Psoas muscle (tissue), 8 donors: ENCODE measurements around the gene CMSS1. TPM values are rescaled to one million over a fixed set of nuclear protein-coding genes. Genes with fewer than 3 reads are reported as not detected.

ENCODE experiments used
- ATAC-seq, 4 donors: fragments of 200-7000 bp; cut with Tn5 transposase; one replicate each; pipeline ENCODE4 v1.9.1; 2020; ENCODE audit warnings: moderate library complexity in 3 of 4, mild to moderate bottlenecking in 2 of 4
- DNase-seq, 2 donors: peaks; one replicate each; pipeline ENCODE4 v3.0.0-alpha.2; 2020
- H3K27ac ChIP-seq: fragments of 200-600 bp; one replicate; pipeline ENCODE4 v1.8.0; 2022
- H3K27me3 ChIP-seq, 3 donors: fragments of 200-600 bp in 1 of 3; one replicate each; pipeline versions ENCODE4 v1.6.1 to v1.8.0; 2013 to 2022; ENCODE audit warnings: low read length in 2 of 3, mild to moderate bottlenecking in 2 of 3, moderate library complexity in 1 of 3; ENCODE audit not compliant: insufficient read depth in 3 of 3
- H3K36me3 ChIP-seq, 2 donors: fragments of 200-600 bp in 1 of 2; one replicate each; pipeline versions ENCODE4 v1.6.1 to v1.8.0; 2013 to 2022; ENCODE audit warnings: low read depth in 1 of 2, mild to moderate bottlenecking in 1 of 2, moderate library complexity in 1 of 2; ENCODE audit not compliant: insufficient read depth in 1 of 2
- H3K4me1 ChIP-seq: fragments of 200-600 bp; one replicate; pipeline ENCODE4 v1.8.0; 2022
- H3K4me3 ChIP-seq: fragments of 200-600 bp; one replicate; pipeline ENCODE4 v1.8.0; 2022; ENCODE audit warnings: mild to moderate bottlenecking
- H3K9me3 ChIP-seq: fragments of 200-600 bp; one replicate; pipeline ENCODE4 v1.8.0; 2022
- WGBS, 3 donors: extraction: QIAGEN DNeasy Blood & Tissue Kit; methylation state at CpG; one replicate each; pipeline versions ENCODE4 v1.1.6 to v1.1.7; 2013; 5-methylcytosine and 5-hydroxymethylcytosine counted together
- intact Hi-C, 2 donors: fragments of 100-400 bp; cut with DNase I; formaldehyde crosslinking; loops; one replicate each; pipeline versions ENCODE4 v1.11.0 to v1.14.2; 2022
- polyA plus RNA-seq, 3 donors: library from polyadenylated mRNA; stranded (reverse); fragments of 200-250 nt; gene quantifications; one replicate each; pipeline ENCODE4 v1.2.3, GENCODE V29; 2013
- total RNA-seq, 4 donors: library from RNA; stranded (reverse); fragmentation: NEBNext Ultra II Directional in 2 of 4; extraction: Animal tissue kit (Norgen Biotek cat#: 25700) in 2 of 4; gene quantifications; one replicate each; pipeline versions ENCODE4 v1.2.1 to v1.2.4, GENCODE V29; 2021 to 2023
- TF ChIP-seq, protein P1 (sequence below): fragments of 200-600 bp; IDR thresholded peaks from one replicate; pipeline ENCODE4 v1.8.0; 2022; ENCODE audit warnings: antibody characterized with exemption
- donor health status: healthy with polysubstance abuse.
- donor health status: DM: no; HTN: no; CAD: no; lungs with moderate emphysema.
- donor health status: Bipolar disorder and iron deficiency.
- donor health status: healthy.
- donor health status: DM: yes; HTN: yes; CAD: no.
- donor health status: DM: no; HTN: no; CAD: no.
- donor health status: DM: no; HTN: no; CAD: no.
- donor health status: DM: yes; HTN: yes; CAD: no.

CMSS1 gene
- total and polyA plus RNA-seq, 7 donors = 18.4 to 174 (median 58.8) TPM

DNA sequence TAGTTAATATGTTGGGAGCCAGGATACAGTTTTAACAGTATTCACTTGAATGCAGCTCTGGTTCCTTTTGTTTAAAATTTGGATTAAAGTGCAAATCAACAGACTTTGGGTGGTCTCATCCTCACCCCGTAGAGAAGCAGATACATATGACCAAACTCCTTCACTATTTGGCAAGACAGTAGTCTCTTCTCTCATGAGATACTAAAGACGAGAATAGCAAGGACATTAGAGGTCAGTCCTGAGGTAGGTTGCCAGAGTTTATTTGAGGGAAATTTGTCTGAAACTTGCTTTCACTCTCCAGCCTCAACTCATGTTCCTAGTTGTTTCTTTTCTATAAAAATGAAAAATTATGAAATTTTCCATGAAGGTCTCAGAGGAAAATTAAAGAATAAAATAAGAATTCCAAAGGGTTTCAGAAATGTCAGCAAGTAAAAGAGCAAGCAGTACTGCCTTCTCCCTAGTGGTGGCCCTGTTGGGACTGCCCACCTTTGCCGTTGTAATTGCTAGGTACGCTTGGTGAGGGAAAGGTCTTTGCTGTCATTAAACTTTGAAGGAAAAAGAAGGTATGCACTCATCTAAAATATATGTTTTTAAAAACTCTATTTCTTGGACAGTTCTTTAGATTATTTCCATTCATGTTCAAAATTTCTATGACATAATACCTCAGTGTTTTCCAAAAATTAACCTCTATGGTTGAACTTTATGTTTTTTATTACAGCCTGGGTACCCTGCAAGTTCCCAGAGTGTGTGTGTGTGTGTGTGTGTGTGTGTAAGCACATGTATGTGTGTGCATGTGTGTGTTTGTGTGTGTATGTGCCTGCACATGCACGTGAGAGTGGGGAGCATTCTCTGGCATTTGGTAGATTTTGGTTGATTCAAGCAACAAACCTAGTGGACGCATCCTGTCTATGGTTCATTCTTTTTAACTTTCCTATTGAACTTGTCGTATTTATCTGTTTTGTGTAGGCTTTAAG is 111.4 kb downstream of the CMSS1 start:
- no peaks in the 10 kb centered on the region for H3K9me3 ChIP-seq
- no peaks in the 10 kb centered on the region for H3K27me3 ChIP-seq
- peaks cover 0 to 25% of the 10 kb centered on the region in 2 donors for H3K36me3 ChIP-seq
- intact Hi-C loops = no loop called here
- H3K4me3 ChIP-seq = no peak overlapping the region
- H3K27ac ChIP-seq = peak overlapping the region; percentile 50
- peak; percentile 47 to 73 (median 52) for ATAC-seq
- TF ChIP-seq, protein P1, sequence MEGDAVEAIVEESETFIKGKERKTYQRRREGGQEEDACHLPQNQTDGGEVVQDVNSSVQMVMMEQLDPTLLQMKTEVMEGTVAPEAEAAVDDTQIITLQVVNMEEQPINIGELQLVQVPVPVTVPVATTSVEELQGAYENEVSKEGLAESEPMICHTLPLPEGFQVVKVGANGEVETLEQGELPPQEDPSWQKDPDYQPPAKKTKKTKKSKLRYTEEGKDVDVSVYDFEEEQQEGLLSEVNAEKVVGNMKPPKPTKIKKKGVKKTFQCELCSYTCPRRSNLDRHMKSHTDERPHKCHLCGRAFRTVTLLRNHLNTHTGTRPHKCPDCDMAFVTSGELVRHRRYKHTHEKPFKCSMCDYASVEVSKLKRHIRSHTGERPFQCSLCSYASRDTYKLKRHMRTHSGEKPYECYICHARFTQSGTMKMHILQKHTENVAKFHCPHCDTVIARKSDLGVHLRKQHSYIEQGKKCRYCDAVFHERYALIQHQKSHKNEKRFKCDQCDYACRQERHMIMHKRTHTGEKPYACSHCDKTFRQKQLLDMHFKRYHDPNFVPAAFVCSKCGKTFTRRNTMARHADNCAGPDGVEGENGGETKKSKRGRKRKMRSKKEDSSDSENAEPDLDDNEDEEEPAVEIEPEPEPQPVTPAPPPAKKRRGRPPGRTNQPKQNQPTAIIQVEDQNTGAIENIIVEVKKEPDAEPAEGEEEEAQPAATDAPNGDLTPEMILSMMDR = peak; percentile 33
- H3K4me1 ChIP-seq = peaks cover 41% of the 10 kb centered on the region
- 48 to 55% (median 49%) methylated on average over 7 of the region's 7 CpGs for WGBS, 3 donors
- DNase-seq = no peak

DNA sequence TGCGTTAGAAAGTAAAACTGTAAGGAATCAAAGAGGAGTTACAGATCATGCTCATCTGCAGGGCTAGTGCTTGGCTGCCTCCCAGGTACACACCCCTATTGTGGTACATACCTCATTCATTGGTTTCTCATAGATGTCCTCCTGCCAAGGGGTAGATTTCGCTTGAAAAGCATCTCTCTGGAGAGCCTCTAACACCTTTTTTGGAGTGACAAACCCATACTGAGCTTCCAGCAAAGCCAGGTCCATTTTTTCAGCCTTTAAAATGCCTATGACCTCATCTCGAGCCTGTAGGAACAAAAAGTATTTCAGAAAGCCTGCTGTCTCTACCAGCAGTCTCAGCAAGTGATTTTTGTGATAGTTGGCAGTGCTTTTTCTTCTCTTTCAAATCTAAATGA is 112.1 kb downstream of the CMSS1 start:
- Histone ChIP-seq H3K4me1 (peaks cover 45% of the 10 kb centered on the region), H3K27ac (peak overlapping the region; percentile 50), H3K4me3 (no peak overlapping the region), H3K9me3 (no peaks in the 10 kb centered on the region), H3K27me3 (no peaks in the 10 kb centered on the region), H3K36me3 (peaks cover 0 to 18% of the 10 kb centered on the region in 2 donors)
- TF ChIP-seq, protein P1 = no peak
- intact Hi-C loops = no loop called here
- 28 to 44% (median 41%) methylated on average over 3 of the region's 3 CpGs for WGBS, 3 donors
- peak; percentile 53 to 65 for DNase-seq
- peak; percentile 31 to 69 (median 64) for ATAC-seq

DNA sequence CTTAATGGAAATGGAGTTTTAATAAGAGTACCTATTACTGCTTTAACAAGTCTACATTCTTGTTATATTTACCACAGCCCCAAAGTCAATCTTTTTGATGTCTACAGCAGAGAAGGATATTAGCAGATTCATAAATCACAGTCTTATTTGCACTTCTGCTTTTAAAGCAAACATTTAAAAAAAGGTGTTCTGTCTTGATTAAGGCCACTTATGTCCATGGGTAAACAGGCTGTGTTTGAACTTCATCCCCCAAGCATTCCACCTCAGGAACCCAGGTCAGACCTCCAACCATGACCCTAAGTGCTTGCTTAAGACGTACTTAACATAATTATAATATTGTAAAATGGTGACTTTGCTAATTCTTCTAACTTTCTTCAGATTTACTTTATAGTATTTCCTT is 113.4 kb downstream of the CMSS1 start:
- no peak for ATAC-seq
- intact Hi-C loops = no loop called here
- no peak for DNase-seq
- TF ChIP-seq, protein P1 = no peak
- Histone ChIP-seq H3K9me3 (no peaks in the 10 kb centered on the region), H3K4me1 (peaks cover 36% of the 10 kb centered on the region), H3K4me3 (no peak overlapping the region), H3K36me3 (peaks cover 0 to 12% of the 10 kb centered on the region in 2 donors), H3K27me3 (no peaks in the 10 kb centered on the region), H3K27ac (peak overlapping the region; percentile 50)
- 88 to 90% (median 90%) methylated on average over 1 of the region's 1 CpG for WGBS, 3 donors

GRCh38 chr3:99933971-99934750 is 116.5 kb downstream of the CMSS1 start:
- H3K4me3 ChIP-seq = no peak overlapping the region
- H3K27ac ChIP-seq = peak overlapping the region; percentile 61
- intact Hi-C loops = no loop called here
- no peaks in the 10 kb centered on the region for H3K9me3 ChIP-seq
- WGBS, 3 donors = 54 to 79% (median 65%) methylated on average over 5 of the region's 5 CpGs
- H3K36me3 ChIP-seq = peaks cover 0 to 4% of the 10 kb centered on the region in 2 donors
- TF ChIP-seq, protein P1 = no peak
- ATAC-seq (no peak), DNase-seq (no peak)
- no peaks in the 10 kb centered on the region for H3K27me3 ChIP-seq
- peaks cover 45% of the 10 kb centered on the region for H3K4me1 ChIP-seq
